GM12874 (cell line): ENCODE results near the gene ADIPOQ.

Experiments
- CTCF ChIP-seq: IDR thresholded peaks from 2 replicates; pipeline ENCODE4 v1.5.1; 2011; ENCODE audit warnings: low read depth, mild to moderate bottlenecking, control low read depth, low read length, moderate library complexity; ENCODE audit not compliant: insufficient read depth

The ADIPOQ gene

GRCh38 chr3:186810336-186810996, 32.0 kb upstream of the ADIPOQ start:
- no peak for TF ChIP-seq CTCF

- no peak for TF ChIP-seq CTCF
These were observed 28.4 kb upstream of the ADIPOQ start for GRCh38 chr3:186814100-186814499.

GRCh38 chr3:186815435-186815834, 27.1 kb upstream of the ADIPOQ start:
- no peak for TF ChIP-seq CTCF

GRCh38 chr3:186818516-186818915, 24.0 kb upstream of the ADIPOQ start:
- no peak for TF ChIP-seq CTCF

GRCh38 chr3:186818956-186819355, 23.6 kb upstream of the ADIPOQ start:
- TF ChIP-seq CTCF, result no peak

GRCh38 chr3:186821429-186822387, 20.8 kb upstream of the ADIPOQ start:
- peak; percentile 56 for TF ChIP-seq CTCF

GRCh38 chr3:186823386-186823785, 19.1 kb upstream of the ADIPOQ start:
- no peak for TF ChIP-seq CTCF
